ENCODE results near the gene MARVELD3. TPM values are rescaled to one million over a fixed set of nuclear protein-coding genes. Genes with fewer than 3 reads are reported as not detected.

MARVELD3 gene
- total and polyA plus RNA-seq, 2 experiments from 2014 or later: 0.20 TPM; not detected in 1

- WGBS, 2 experiments (ENCODE audit: low coverage in 1 of 2, low lambda C conversion rate in 2 of 2, missing lambda C conversion rate in 2 of 2): 59 to 61% methylated on average over 7 of the region's 7 CpGs
- H3K9me3 ChIP-seq (ENCODE audit: low read depth): no peaks in the 10 kb centered on the region
- no peaks in the 10 kb centered on the region for H4K20me1 ChIP-seq (ENCODE audit: insufficient read depth)
- peaks cover 24% of the 10 kb centered on the region for H3K27me3 ChIP-seq (replicated peaks; ENCODE audit: insufficient read depth)
- DNase-seq: no peak
- no peak overlapping the region for H3K4me3 ChIP-seq
- H3K79me2 ChIP-seq (ENCODE audit: insufficient read depth): no peaks in the 10 kb centered on the region
- no peak overlapping the region for H3K4me2 ChIP-seq (ENCODE audit: unreplicated experiment)
- H2AFZ ChIP-seq: no peak overlapping the region
- H3K27ac ChIP-seq: no peak overlapping the region
- no peaks in the 10 kb centered on the region for H3K36me3 ChIP-seq (ENCODE audit: low read depth)
- no peak overlapping the region for H3K9ac ChIP-seq
- in situ Hi-C loops (cut with MboI): no loop called here
- no peaks in the 10 kb centered on the region for H3F3A ChIP-seq (ENCODE audit: insufficient read depth)
- H3K4me1 ChIP-seq (ENCODE audit: insufficient read depth): no peaks in the 10 kb centered on the region
- no peaks in the 10 kb centered on the region for H3K9me2 ChIP-seq (ENCODE audit: insufficient read depth)
- TF ChIP-seq EZH2phosphoT487 (IDR thresholded peaks at IDR 0.05; ENCODE audit: insufficient read depth, low read depth) (no peak), EZH2 (IDR thresholded peaks at IDR 0.05; ENCODE audit: insufficient read depth, poor library complexity, severe bottlenecking) (no peak)
Measured at GRCh38 chr16:71627731-71628181, 1.8 kb downstream of the MARVELD3 start.

GRCh38 chr16:71628810-71629209 is 2.8 kb downstream of the MARVELD3 start:
- H3K9ac ChIP-seq: no peak overlapping the region

GRCh38 chr16:71629278-71630016 is 3.5 kb downstream of the MARVELD3 start:
- 67 to 71% methylated on average over 11 of the region's 11 CpGs for whole genome bisulfite sequencing, 2 experiments (ENCODE audit: low coverage in 1 of 2, low lambda C conversion rate in 2 of 2, missing lambda C conversion rate in 2 of 2)
- in situ Hi-C loops (cut with MboI): no loop called here
- Histone ChIP-seq H3K36me3 (ENCODE audit: low read depth) (no peaks in the 10 kb centered on the region), H3K9me2 (ENCODE audit: insufficient read depth) (no peaks in the 10 kb centered on the region), H3K4me1 (ENCODE audit: insufficient read depth) (no peaks in the 10 kb centered on the region), H3K27ac (no peak overlapping the region), H3K9me3 (ENCODE audit: low read depth) (no peaks in the 10 kb centered on the region), H3K9ac (no peak overlapping the region), H3K4me3 (no peak overlapping the region), H4K20me1 (ENCODE audit: insufficient read depth) (no peaks in the 10 kb centered on the region), H3K27me3 (replicated peaks; ENCODE audit: insufficient read depth) (peaks cover 24% of the 10 kb centered on the region), H3K79me2 (ENCODE audit: insufficient read depth) (no peaks in the 10 kb centered on the region), H3K4me2 (ENCODE audit: unreplicated experiment) (no peak overlapping the region), H2AFZ (no peak overlapping the region), H3F3A (ENCODE audit: insufficient read depth) (no peaks in the 10 kb centered on the region)
- DNase-seq: no peak
- TF ChIP-seq EZH2 (IDR thresholded peaks at IDR 0.05; ENCODE audit: insufficient read depth, poor library complexity, severe bottlenecking): no peak
- no peak for TF ChIP-seq EZH2phosphoT487 (IDR thresholded peaks at IDR 0.05; ENCODE audit: insufficient read depth, low read depth)

More at GRCh38 chr16:71628810-71629209, 2.8 kb downstream of the MARVELD3 start:
- 52 to 56% methylated on average over 5 of the region's 5 CpGs for WGBS, 2 experiments (ENCODE audit: low coverage in 1 of 2, low lambda C conversion rate in 2 of 2, missing lambda C conversion rate in 2 of 2)
- Histone ChIP-seq H3K9me2 (ENCODE audit: insufficient read depth) (no peaks in the 10 kb centered on the region), H3K79me2 (ENCODE audit: insufficient read depth) (no peaks in the 10 kb centered on the region), H4K20me1 (ENCODE audit: insufficient read depth) (no peaks in the 10 kb centered on the region), H3K4me1 (ENCODE audit: insufficient read depth) (no peaks in the 10 kb centered on the region), H3K4me3 (no peak overlapping the region), H3K27me3 (replicated peaks; ENCODE audit: insufficient read depth) (peaks cover 24% of the 10 kb centered on the region), H3F3A (ENCODE audit: insufficient read depth) (no peaks in the 10 kb centered on the region), H3K27ac (no peak overlapping the region), H3K4me2 (ENCODE audit: unreplicated experiment) (no peak overlapping the region), H3K9me3 (ENCODE audit: low read depth) (no peaks in the 10 kb centered on the region), H3K36me3 (ENCODE audit: low read depth) (no peaks in the 10 kb centered on the region), H2AFZ (no peak overlapping the region)
- TF ChIP-seq EZH2 (IDR thresholded peaks at IDR 0.05; ENCODE audit: insufficient read depth, poor library complexity, severe bottlenecking): no peak
- TF ChIP-seq EZH2phosphoT487 (IDR thresholded peaks at IDR 0.05; ENCODE audit: insufficient read depth, low read depth): no peak
- in situ Hi-C loops (cut with MboI): no loop called here
- peak; percentile 29 for DNase-seq

GRCh38 chr16:71630808-71631207 is 4.8 kb downstream of the MARVELD3 start:
- Histone ChIP-seq H3K4me2 (ENCODE audit: unreplicated experiment) (no peak overlapping the region), H3F3A (ENCODE audit: insufficient read depth) (no peaks in the 10 kb centered on the region), H3K9me3 (ENCODE audit: low read depth) (no peaks in the 10 kb centered on the region), H3K36me3 (ENCODE audit: low read depth) (no peaks in the 10 kb centered on the region), H2AFZ (no peak overlapping the region), H3K4me3 (no peak overlapping the region), H3K9me2 (ENCODE audit: insufficient read depth) (no peaks in the 10 kb centered on the region), H3K4me1 (ENCODE audit: insufficient read depth) (no peaks in the 10 kb centered on the region), H3K79me2 (ENCODE audit: insufficient read depth) (no peaks in the 10 kb centered on the region), H3K27ac (no peak overlapping the region), H4K20me1 (ENCODE audit: insufficient read depth) (no peaks in the 10 kb centered on the region), H3K27me3 (replicated peaks; ENCODE audit: insufficient read depth) (peaks cover 18% of the 10 kb centered on the region), H3K9ac (no peak overlapping the region)
- in situ Hi-C loops (cut with MboI): no loop called here
- no peak for DNase-seq
- WGBS, 2 experiments (ENCODE audit: low coverage in 1 of 2, low lambda C conversion rate in 2 of 2, missing lambda C conversion rate in 2 of 2): 90 to 94% methylated on average over 4 of the region's 4 CpGs
- TF ChIP-seq EZH2phosphoT487 (IDR thresholded peaks at IDR 0.05; ENCODE audit: insufficient read depth, low read depth) (no peak), EZH2 (IDR thresholded peaks at IDR 0.05; ENCODE audit: insufficient read depth, poor library complexity, severe bottlenecking) (no peak)
